ENCODE results near the gene PPP1R18.
A peak's percentile ranks its signal among the peaks of the same experiment; 100 is the strongest.
"Not testable (repeated sequence)": the region's sequence is repeated elsewhere in the genome, so short reads cannot be mapped to it uniquely, and the experiment has no call there.

PPP1R18 gene

DNA sequence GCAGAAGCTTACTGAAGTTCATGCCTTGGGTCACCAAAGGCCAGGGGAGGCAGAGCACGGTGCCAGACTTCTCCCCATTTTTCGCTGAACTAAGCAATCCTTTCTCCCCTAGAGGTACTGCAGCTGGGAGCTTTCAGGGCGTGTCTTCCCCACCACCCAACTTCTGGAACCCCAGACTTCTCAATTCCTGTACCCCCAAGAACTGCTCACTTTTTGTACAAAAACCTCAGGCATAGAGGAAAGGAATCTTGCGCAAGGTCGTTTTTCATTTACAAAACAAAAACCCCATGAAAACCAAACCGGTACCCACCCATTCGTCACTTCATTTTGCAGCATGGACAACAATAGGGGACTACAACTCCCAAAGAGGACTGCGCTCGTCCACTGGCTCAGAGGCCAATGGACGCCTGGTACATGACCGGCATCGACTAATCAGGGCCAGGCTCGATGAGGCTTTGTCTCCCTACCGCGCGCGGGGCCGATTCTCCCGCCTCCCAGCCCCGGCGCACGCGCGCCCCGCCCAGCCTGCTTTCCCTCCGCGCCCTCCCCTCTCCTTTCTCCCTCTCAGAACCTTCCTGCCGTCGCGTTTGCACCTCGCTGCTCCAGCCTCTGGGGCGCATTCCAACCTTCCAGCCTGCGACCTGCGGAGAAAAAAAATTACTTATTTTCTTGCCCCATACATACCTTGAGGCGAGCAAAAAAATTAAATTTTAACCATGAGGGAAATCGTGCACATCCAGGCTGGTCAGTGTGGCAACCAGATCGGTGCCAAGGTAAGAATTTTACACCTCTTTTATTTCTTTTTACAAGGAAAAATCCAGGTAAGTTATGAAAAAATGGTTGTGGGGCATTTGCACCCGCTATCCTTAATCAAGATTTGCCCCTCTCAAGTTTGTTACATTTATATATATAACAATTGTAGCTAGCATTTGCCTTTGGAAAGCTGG is 33.6 kb upstream of the PPP1R18 start, which contains the start of gene TUBB:
Gene TUBB (plus strand): TSS at position 562 of the 947 bp plus-strand sequence. CDS start 155 bp downstream, at position 717.
- DNase-seq = peak; percentile 97

- no peak for DNase-seq
Observed at GRCh38 chr6:30719356-30719755, 32.9 kb upstream of the PPP1R18 start.

DNA sequence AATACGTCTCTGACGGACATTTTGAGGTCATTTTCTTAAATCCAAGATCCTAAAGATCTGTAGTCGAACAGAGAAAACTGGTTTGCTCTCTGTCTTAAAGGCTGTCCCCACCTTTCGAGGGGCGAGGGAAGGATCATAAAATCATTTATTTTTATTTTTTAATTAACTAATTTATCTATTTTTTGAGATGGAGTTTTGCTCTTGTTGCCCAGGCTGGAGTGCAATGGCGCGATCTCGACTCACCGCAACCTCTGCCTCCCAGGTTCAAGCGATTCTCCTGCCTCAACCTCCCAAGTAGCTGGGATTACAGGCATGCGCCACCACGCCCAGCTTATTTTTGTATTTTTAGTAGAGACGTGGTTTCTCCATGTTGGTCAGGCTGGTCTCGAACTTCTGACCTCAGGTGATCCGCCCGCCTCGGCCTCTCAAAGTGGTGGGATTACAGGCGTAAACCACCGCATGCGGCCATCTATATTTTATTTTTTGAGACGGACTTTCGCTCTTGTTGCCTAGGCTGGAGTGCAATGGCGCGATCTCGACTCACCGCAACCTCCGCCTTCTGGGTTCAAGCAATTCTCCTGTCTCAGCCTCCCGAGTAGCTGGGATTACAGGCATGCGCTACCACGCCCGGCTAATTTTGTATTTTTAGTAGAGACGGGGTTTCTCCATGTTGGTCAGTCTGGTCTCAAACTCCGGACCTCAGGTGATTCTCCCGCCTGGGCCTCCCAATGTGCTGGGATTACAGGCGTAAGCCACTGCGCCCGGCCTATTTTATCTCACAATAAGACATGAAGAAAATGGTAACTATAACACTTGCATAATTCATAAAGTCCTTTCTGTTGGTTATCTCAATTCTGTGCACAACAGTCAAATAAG is 31.6 kb upstream of the PPP1R18 start:
- not testable (repeated sequence) for DNase-seq

- peak; percentile 100 for DNase-seq
Observed at GRCh38 chr6:30717129-30717844, 30.8 kb upstream of the PPP1R18 start, which contains the start of gene MDC1. TSS of gene MDC1 (minus strand) at chr6:30717281. CDS start at chr6:30715175, 2,106 bp downstream.

DNA sequence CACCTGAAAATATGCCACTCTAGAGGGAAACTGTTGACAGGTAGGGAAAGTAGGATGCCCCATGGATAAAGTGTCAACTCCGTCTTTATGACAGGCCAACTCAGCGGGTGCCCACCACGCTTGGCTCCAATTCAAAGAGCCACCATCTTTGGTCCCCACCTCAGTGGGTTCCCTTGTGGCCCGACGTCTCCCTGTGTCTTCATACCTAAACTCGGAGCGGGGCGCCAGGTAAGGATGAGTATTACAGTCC is 30.4 kb upstream of the PPP1R18 start:
- DNase-seq = no peak

DNA sequence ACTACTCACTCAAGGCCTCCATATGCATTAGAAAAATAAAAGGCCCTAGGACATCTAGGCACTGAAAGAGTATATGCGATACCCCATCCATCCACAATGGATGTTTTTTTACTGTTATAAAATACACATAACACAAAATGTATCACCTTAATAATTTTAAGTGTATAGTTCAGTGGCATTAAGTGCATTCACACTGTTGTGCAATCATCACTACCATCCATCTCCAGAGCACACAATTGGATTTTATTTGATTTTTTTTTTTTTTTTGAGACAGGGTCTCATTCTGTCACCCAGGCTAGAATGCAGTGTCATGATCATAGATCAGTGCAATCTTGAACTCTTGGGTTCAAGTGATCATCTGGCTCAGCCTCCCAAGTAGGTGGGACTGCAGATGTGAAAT is 27.8 kb upstream of the PPP1R18 start:
- DNase-seq = no peak

- no peak for DNase-seq
Observed at GRCh38 chr6:30712441-30712945, 26.0 kb upstream of the PPP1R18 start.

GRCh38 chr6:30711758-30712380 is 25.4 kb upstream of the PPP1R18 start:
- DNase-seq = no peak

DNA sequence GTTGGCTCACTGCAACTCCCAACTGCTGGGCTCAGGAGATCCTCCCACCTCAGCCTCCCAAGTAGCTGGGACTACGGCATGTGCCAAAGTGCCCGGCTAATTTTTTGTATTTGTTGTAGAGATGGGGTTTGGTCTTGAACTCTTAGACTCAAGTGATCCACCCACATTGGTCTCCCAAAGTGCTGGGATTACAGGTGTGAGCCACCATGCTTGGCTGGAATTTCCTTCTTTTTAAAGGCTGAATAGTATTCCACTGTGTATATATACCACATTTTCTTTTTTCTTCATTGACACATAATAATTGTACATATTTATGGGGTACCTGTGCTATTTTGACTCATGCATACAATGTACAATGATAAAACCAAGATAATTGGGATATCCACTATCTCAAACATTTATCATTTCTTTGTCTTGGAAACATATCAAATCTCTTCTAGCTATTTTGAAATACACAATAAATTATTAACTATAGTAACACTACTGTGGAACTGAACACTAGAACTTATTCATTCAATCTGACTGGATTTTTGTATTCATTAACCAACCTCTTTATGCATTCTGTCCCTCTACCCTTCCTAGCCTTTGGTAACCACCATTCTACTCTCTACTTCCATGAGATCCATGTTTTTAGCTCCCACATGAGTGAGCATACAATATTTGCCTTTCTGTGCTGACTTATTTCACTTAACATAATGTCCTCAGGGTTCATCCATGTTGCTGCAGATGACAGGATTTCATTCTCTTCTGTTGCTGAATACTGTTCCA is 22.8 kb upstream of the PPP1R18 start:
- DNase-seq = no peak

GRCh38 chr6:30707281-30707850 is 20.9 kb upstream of the PPP1R18 start:
- DNase-seq = no peak

DNA sequence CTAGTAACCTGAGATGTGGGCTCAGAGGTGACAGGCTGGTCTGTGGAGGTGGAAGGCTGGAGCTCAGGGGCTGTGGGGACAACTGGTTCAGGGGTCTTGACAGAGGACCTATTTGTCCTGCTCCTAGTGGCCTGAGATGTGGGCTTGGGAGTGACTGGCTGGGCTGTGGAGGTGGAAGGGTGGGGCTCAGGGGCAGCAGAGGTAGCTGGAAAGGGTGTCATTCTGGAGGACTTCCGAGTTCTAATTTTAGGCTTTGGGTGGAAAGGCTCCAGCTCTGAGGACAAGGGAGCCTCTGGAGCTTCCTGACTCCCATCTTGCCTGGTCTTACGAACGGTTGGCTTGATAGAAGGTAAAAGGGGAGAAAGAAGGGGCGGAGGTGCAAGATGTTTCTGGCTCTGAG is 19.2 kb upstream of the PPP1R18 start:
- DNase-seq = no peak

DNA sequence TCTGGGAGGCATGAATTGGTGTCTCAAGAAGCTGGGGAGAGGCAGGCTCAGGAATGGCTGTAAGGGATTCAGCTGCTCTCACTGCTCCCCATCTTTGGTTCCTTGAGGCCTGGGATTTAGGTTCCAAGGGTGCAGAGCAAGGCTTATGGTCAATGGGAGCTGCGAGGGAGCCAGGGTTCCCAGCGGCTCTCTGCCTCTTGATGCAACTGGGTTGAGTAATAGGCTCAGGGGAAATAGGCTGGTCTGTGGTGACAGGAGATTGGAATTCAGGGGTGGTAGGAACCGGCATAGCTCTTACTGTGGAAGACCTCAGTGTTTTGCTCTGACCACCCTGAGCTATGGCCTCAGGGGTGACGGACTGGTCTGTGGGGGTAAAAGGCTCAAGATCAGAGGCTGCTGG is 17.4 kb upstream of the PPP1R18 start:
- no peak for DNase-seq

GRCh38 chr6:30703011-30703410 is 16.6 kb upstream of the PPP1R18 start:
- no peak for DNase-seq

DNA sequence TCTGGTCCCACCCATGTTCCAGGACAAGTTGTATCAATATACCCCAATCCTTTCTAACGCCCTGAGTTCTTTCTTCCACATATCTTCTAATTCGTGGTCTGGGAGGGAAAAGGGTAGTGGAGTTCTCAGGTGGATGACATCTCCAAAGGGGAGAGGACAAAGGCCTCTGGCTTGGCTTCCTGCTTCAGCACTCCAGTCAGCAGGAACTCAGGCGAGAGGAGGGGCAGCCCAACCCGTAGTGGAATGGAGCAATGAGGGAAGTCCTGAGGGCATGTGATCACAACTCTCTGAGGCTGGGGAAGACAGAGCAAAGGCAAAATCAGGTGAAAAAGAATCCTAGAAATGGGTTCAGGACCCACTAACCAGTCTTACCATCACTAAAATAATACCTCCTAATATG is 13.9 kb upstream of the PPP1R18 start:
- DNase-seq = no peak

GRCh38 chr6:30696432-30696831 is 10.0 kb upstream of the PPP1R18 start:
- DNase-seq = no peak

- no peak for DNase-seq
Observed at GRCh38 chr6:30691208-30691847, 4.9 kb upstream of the PPP1R18 start.

DNA sequence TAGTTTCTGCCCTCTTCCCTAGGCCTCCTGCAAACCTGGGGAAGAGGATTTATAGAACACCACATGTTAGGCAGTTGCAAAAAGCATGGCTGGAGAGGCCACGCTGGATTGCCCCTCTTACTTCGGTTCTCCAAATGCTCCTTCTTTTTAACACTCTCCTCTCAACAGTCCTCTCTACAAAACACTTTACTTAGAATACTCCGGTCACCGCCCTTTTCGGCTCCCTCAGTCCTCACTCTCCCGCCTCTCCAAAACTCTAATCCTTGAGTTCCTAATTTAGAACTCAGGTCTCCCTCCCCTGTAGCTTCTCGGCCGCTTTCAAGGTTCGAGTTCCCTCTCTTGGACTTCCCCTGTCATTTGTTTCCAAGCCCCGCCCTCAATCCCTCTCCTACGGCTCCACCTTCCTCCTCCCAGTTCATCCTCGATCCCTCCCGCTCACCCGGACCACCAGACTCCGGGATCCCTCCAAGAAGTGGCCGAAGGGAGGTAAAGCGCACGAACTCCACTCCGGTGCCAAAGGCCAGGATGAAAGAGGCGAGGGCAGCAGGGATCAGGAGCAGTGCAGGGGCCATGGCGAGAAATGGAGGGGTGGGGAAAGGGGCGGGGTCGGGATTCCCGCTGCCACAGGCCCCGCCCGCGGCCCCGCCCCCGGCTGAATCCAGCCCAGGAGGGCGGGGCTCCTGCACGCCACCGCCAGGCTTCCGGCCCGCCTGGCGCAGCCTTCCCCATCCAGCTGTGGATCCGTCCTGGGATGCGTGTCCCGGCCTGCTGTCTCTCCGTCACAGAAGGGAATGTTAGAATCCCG is 4.2 kb upstream of the PPP1R18 start, which contains the start of gene NRM:
Gene NRM (minus strand): TSS at position 582 of the 805 bp plus-strand sequence. CDS start 10 bp downstream, at position 572.
- DNase-seq = peak; percentile 74

DNA sequence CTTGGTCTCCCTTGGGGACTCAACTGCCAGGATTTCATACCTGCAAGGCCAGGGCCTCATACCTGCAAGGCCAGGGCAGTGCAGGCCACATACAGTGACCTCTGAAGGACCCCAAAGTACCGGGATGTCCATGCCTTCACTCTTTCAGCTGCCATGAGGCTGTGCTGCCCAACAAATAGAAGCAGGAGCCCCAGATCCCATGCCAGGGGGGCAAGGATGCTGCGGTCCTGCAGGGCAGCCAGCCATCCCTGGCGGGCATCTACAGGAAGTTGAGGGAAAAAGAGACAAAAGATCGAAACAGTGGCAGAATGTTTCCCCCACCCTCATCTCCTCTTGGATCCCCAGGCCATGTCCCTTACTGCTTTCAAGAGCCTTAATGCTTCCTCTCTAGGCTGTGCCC is 3.5 kb upstream of the PPP1R18 start:
- DNase-seq = no peak

GRCh38 chr6:30689022-30689865 is 2.8 kb upstream of the PPP1R18 start:
- no peak for DNase-seq
